8988T (cell line): ENCODE data around the gene CEBPG.
A peak's percentile ranks its signal among the peaks of the same experiment; 100 is the strongest.

Source experiments
- DNase-seq: peaks from one replicate; pipeline ENCODE4 v3.0.0; 2011

CEBPG gene

DNA sequence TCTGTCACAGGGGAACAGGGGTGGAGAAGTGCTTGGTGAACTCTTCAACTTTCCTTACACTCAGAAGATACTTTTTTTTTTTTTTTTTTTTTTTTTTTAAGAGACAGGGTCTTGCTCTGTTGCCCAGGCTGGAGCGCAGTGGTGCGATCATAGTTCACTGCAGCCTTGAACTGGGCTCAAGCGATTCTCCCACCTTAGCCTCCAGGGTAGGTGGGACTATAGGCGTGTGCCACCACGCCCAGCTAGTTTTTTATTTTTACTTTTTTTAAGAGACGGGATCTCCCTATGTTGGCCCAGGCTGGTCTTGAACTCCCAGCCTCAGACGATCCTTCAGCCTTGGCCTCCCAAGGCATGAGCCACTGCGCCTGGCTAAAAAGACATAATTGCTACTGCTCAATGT, 11.5 kb downstream of the CEBPG start:
- DNase-seq, result no peak

- DNase-seq, result no peak
Observed at GRCh38 chr19:33385956-33386355, 12.4 kb downstream of the CEBPG start.

- DNase-seq, result no peak
Observed at GRCh38 chr19:33386361-33386858, 12.9 kb downstream of the CEBPG start.

- no peak for DNase-seq
Observed at GRCh38 chr19:33387351-33388230, 14.1 kb downstream of the CEBPG start.

- DNase-seq, result peak; percentile 29
Observed at GRCh38 chr19:33388231-33388724, 14.8 kb downstream of the CEBPG start.

DNA sequence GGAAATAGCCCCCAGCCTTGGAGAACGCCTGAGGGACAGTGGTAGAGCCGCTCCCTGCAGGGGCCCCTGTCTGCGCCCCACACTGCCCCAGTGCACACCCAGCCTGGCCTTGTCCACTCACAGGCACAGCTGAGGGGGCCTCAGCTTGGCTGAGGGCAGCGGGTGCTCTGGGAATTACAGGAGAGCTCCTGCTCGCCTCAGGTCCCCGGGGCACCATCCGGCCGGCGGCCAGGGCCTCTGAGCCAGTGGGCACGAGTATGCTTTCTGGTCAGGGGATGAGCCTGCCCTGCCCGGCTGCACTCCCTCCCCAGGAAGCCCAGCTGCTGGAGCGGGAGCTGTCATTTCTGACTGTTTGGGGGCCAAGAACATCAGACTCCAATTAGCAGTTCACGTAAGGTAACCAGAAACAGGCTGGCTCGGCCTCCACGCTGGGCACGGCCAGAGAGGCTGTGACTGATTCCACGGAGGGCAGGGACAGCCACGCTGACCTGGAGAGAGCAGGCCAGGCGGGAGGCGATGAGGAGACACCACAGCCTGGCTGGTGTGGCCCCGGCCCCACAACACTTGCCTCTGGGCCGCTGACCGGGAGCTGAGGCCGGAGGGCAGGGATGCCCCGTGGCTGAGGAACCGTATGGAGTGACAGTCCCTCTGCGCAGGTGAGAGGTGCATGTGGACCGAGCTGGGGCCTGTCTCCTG, 15.4 kb downstream of the CEBPG start:
- DNase-seq, result peak; percentile 18

DNA sequence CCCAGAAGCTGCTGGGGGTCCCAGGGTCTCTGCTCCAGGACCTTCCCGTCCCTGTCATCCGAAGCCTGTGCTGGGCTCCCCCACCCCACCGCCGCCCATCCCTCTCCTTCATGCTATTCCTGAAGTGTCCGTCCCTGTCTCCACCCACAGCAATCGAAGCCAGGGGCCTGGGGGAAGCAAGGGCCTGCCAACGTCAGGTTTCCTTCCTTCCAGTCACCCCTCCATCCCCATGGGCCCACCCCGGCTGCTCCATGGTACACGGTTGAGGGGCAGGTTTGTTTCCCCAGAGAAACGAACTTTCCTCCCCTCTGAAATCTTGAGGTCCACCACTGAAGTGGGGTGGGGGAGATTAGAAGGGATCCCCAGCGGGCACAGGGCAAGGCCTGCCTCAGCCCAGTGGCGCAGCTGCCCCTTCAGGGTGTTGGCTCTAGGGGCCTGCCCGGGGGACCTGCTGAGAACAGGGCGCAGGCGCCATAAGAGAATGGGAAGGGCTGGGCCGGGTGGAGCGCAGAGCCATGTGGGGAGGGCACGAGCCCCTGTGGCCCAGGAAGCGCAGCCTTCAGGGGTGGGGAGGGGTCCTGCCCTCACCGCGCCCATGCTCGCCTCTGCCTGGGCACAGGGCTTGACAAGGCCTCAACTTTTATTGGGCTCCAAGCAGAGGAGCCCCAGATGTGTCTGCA, 16.1 kb downstream of the CEBPG start:
- peak; percentile 27 for DNase-seq

DNA sequence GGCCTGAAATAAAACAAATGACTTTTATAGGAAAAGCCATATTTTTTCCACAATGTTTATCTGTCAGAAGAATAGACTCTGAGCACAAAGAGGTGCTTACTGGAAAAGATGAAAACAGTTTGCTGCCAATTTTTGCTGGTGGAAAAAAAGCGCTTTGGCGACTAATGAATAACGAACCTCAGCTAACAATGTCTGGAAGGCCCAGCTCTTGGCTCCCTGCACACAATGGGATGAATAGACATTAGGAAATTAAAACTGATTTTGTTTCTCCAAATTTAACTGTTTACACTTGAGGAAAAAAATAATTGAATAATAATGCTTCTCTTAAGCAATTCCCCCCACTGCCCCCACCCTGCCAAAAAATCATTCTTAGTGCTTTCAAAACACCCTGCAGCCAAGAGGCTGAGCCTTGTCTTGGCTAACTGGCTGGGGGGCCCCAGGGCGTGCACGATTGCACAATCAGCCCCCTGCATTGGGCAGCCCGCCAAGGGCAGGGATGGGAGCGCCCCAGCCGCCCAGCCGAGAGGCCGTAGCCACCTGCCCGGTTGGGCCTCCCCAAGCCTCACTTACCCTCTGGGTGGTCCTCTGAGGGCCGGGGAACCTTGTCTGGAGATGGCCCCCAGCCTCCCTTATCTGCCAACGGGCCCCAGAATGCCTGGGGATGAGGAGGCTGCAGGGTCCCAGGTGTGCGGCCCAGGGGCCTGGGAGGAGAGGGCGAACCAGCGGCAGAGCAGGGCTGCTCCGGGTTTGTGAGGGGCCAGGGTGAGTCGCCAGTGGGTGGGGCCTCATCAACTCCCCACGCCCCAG, 16.8 kb downstream of the CEBPG start:
- no peak for DNase-seq

DNA sequence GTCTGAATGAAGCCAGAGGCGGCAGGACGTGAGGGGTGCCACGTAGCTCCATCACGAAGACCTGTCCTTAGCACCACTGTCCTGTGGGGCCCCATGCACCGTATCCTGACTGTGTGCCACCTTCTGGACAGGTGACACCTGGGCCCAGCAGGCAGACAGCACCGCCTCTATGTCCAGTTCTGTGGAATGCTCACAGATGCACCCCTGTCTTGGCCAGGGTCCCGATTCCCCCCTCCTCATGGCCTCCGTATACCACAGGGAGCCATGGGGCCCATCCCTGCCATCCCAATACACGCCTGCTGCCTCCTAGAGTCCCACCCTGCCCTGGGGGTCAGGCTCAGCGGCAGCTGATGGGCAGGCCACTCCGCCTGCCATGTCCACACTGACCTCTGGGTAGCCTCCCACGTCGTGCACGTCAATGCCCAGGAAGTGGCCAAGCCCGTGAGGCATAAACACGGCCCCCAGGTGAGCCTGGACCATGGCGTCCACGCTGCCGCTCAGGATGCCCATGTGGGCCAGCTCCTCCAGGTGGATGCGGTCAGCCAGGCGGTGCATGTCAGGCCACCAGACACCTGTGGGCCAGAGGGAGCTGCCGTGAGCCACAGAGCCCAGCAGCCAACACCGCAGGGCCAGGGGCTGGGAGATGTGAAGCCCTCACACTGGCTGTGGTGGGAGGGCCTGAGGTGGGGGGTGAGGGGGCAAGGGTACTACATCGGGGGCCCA, 17.6 kb downstream of the CEBPG start:
- DNase-seq, result no peak

DNA sequence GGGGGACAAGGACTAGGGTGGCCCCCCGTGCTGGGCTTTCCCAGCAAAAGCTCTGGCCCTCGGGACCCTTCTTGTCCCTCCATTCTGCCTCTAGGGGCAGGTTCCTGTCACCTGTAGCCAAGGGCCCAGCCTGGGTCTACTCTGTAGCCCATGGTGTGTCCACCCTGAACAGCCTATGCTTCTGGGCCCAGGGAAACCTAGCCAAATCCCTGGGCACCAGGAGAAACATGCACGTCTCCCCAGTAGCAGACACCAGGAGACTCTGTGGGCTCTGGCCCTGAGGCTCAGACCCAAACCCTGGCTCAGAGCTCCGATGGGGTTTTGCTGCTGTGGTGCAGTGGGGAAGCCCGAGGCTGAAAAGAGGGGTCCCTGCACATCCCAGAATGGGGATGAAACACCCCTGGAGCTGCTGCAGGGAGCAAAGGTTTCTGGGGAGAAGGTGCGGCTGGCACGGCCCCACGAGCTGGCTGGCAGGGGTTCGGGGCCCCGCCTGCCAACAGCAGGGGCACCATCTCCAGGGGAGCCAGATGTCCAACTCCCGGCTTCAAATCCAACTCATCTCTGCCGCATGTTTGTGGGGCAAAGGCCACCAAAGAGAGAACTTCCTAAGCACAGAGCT, 18.2 kb downstream of the CEBPG start:
- no peak for DNase-seq

DNA sequence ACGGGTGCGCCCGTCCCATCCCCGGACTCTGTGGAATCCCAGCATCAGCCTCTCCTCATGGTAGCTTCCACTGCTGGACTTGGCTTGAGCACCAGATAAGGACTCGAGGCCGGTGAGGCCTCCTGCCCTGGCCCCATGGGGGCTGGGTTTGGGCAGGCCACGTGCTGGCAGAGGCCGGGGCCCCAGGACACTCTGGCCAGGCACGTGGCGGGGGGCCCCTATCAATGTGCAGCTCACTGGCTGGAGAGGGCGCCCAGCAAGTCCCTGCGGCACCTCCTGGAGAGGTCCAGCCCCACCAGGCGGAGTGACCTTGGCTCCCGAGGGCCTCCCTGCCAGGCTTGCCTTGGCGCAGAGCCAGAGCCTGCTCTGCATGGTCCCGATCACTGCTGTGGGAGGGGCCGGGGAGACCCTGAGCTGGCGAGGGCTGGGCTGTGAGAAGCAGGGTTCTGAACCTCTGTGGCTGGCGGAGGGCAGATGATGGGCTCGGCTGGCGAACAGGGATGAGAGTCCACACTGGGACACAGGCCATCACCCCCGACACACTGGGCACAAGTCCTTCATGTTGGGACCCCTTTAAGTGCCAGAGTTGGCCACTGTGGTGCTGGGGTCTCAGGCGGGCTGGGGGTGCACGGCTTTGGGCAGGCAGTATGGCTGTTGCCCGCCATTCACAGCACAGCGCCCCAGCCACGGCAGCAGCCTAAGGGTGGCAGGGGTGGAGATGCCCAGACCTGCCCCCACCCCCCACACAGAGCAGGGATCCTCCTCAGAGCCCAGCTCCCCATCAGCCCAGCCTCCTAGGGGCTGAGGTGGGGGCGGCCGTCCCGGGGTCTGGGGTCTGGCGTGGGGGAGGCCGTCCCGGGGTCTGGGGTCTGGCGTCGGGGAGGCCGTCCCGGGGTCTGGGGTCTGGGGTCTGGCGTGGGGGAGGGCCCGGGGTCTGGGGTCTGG, 19.1 kb downstream of the CEBPG start:
- no peak for DNase-seq

- DNase-seq, result peak; percentile 43
Observed at GRCh38 chr19:33393286-33394005, 19.9 kb downstream of the CEBPG start.

DNA sequence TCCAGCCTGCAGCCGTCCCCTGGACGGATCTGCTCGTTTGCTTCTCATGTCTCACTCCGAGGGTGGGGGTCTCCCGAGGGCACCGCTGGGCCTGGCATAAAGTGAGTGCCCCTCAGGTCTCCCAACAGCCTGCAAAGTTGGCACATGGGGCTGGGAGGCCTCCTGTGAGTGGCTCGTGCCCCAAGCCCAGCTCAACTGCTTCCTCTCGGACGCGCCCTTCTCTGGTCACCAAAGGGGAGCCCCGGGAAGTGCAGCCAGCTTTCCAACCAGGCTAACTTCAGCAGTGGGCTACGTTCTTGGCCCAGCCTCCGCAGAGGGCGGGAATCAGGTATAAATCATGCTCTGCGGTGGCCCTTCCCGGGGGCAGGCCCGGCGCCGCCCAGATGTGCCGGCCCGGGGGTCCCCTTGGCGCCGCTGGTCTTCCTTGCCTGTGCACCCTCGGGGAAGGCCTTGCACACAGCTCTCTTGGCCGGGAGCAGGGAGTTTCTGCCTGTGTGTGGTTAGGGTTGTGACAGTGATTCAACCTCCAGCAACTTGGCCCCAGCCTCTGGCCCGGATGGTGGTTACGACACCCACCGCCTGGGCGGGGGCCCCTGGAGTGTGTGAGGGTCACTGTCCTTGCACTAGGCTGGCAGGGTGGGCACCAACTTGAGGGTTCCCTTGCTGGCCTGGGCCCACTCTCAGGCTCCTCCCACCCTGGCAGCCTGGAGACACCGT, 20.7 kb downstream of the CEBPG start:
- DNase-seq, result no peak

DNA sequence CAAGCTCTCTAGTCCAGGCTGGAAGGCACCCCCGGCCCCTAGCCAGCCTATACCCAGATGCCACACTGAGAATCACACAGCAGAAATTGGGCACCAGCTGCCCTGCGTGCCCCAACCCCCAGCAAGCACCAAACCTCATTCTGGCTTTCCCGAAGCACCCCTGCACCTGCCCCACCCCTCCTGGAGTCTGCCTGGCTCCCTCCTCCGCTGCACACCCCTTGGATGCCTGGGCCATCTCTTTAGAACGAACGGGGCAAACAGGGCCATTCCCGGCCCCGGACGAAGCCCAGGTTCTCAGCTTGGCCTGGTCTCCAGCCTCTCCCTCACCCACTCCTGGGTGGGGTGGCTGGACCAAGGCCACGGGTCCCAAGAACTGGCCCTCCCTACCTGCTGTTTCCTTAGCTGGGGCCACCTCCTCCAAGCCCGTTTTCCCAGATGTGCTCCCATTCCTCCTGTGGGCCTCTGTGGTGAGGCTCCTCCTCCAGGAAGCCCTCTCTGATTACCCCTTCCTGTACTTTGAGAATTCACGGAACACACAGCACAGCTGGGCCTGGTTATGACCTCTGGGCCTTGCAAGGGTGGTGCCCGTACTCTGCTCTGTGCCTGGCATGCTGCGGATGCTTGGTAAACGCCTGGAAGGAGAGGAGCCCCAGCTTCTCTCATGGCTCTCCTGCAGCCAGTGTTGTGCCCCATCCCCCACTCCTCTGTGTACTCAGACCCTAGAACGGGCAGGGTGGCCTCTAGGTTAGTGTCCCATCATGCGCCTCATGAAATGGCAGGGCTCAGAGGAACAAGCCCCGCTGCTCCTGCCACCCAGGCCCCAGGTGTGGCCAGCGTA, 21.4 kb downstream of the CEBPG start:
- DNase-seq, result no peak

DNA sequence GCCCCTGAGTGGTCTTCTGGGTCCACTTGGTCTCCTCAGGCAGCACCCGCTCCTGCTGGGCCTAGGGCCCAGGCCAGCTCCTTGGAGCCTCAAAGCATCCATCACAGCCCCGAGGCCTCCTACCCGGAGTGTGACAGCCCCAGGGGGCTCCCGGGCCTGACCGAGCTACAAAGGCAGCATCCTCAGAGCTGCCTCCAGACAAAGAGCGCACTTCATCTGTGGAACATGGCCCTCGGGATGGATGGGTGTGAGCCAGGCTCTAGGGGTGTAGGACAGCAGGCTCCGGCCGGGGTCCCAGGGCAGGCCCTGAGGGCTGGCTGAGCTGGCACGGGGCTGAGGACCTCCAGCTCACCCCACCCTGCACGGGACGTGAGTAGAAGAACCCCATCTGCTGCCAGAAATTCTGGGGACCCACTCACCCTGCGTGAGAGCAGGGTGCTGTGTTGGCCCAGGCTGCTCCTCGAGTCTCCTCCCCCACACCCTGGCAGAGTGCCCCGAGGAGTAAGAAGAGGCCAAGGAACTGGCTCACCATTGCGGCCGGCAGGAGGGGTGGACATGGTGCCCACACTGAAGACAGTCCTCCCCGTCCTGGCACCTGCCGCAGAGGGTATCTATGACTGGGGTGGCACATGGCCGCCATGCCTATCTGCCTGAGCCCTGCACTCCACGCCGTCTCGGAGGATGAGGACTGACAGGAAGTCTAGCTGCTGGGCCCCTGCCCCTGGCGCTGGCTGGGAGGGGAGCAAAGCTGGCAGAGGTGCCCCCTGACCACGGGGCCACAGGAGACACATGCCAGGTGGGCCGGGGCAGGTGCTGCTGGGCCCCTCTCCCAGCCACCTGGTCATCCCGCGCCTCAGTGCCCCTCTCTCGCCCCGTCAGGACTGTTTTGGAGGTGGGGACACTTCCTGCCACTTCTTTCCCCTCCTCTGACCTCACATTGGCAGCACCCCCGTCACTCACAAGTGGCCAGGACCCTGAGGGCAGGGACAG, 22.3 kb downstream of the CEBPG start:
- no peak for DNase-seq
